WTC11 (cell line): ENCODE measurements around the gene SARM1. TPM values are rescaled to one million over a fixed set of nuclear protein-coding genes. Genes with fewer than 3 reads are reported as not detected.

Experiments
- ATAC-seq: fragments of 200-7000 bp; cut with Tn5 transposase; 2 replicates; pipeline ENCODE4 v1.10.0; 2021; ENCODE audit warnings: mild to moderate bottlenecking, moderate library complexity
- CTCF ChIA-PET: fragments of 300-600 bp; sonication (Branson Sonifier 250); formaldehyde crosslinking; loops from one replicate; lab custom pipeline; 2021; ENCODE audit warnings: antibody characterized with exemption; lab: Charles Lee
- POLR2A ChIA-PET: fragments of 350-600 bp; sonication (Branson Sonifier 250); formaldehyde crosslinking; loops from one replicate; lab custom pipeline; 2021; ENCODE audit warnings: antibody characterized with exemption; lab: Charles Lee
- DNase-seq: peaks from one replicate; pipeline ENCODE4 v3.0.0; 2021; ENCODE audit warnings: low spot score
- H3K27ac Mint-ChIP-seq: 2 replicates; pipeline ENCODE4 v1.8.0; 2021; ENCODE audit warnings: mixed read lengths
- H3K27me3 Mint-ChIP-seq: 2 replicates; pipeline ENCODE4 v1.8.0; 2021; ENCODE audit warnings: low read depth, mild to moderate bottlenecking, moderate library complexity, mixed read lengths
- H3K36me3 Mint-ChIP-seq: 2 replicates; pipeline ENCODE4 v1.8.0; 2021; ENCODE audit warnings: mixed read lengths
- H3K4me1 Mint-ChIP-seq: 2 replicates; pipeline ENCODE4 v1.8.0; 2022; ENCODE audit warnings: mixed read lengths
- H3K4me3 Mint-ChIP-seq: 2 replicates; pipeline ENCODE4 v1.8.0; 2021; ENCODE audit warnings: mild to moderate bottlenecking, moderate library complexity, mixed read lengths
- H3K9me3 Mint-ChIP-seq: 2 replicates; pipeline ENCODE4 v1.8.0; 2021; ENCODE audit warnings: mixed read lengths
- CBFB ChIP-seq: sonication (generic); formaldehyde crosslinking; IDR thresholded peaks from 2 replicates; pipeline ENCODE4 v1.8.1; 2022; ENCODE audit warnings: mild to moderate bottlenecking, low read depth, missing genetic modification reagents
- CREB1 ChIP-seq: sonication (generic); formaldehyde crosslinking; IDR thresholded peaks from 2 replicates; pipeline ENCODE4 v1.8.0; 2023; ENCODE audit warnings: mild to moderate bottlenecking, missing genetic modification reagents
- CREM ChIP-seq: sonication (generic); formaldehyde crosslinking; IDR thresholded peaks from 2 replicates; pipeline ENCODE4 v1.8.1; 2022; ENCODE audit warnings: mild to moderate bottlenecking, missing genetic modification reagents, moderate library complexity
- EMX1 ChIP-seq: fragments of 250-450 bp; sonication (Bioruptor Pico); IDR thresholded peaks from 2 replicates; pipeline ENCODE4 v1.8.0; 2021; ENCODE audit warnings: mild to moderate bottlenecking
- ESRRA ChIP-seq: sonication (generic); formaldehyde crosslinking; IDR thresholded peaks from 2 replicates; pipeline ENCODE4 v1.8.1; 2022; ENCODE audit warnings: mild to moderate bottlenecking, missing genetic modification reagents, borderline replicate concordance
- ETV6 ChIP-seq: sonication (generic); formaldehyde crosslinking; IDR thresholded peaks from 2 replicates; pipeline ENCODE4 v1.8.1; 2022; ENCODE audit warnings: mild to moderate bottlenecking, missing genetic modification reagents
- FOXK1 ChIP-seq: sonication (generic); formaldehyde crosslinking; IDR thresholded peaks from 2 replicates; pipeline ENCODE4 v1.8.0; 2022; ENCODE audit warnings: mild to moderate bottlenecking, moderate library complexity, missing genetic modification reagents
- FOXP1 ChIP-seq: sonication (generic); formaldehyde crosslinking; IDR thresholded peaks from 2 replicates; pipeline ENCODE4 v1.8.0; 2022; ENCODE audit warnings: missing genetic modification reagents, mild to moderate bottlenecking, moderate library complexity, borderline replicate concordance
- JUN ChIP-seq: sonication (generic); formaldehyde crosslinking; IDR thresholded peaks from 2 replicates; pipeline ENCODE4 v1.8.0; 2023; ENCODE audit warnings: mild to moderate bottlenecking, missing genetic modification reagents
- NFATC4 ChIP-seq: fragments of 250-450 bp; sonication (Bioruptor Pico); IDR thresholded peaks from 2 replicates; pipeline ENCODE4 v1.9.0; 2021; ENCODE audit warnings: mild to moderate bottlenecking
- NFYB ChIP-seq: sonication (generic); formaldehyde crosslinking; conservative IDR thresholded peaks from 2 replicates; pipeline ENCODE4 v1.8.0; 2022; ENCODE audit warnings: low read depth, missing genetic modification reagents
- NR2C2 ChIP-seq: sonication (generic); formaldehyde crosslinking; IDR thresholded peaks from 2 replicates; pipeline ENCODE4 v1.8.0; 2022; ENCODE audit warnings: mild to moderate bottlenecking, missing genetic modification reagents
- OVOL2 ChIP-seq: fragments of 250-450 bp; sonication (Bioruptor Pico); IDR thresholded peaks from 2 replicates; pipeline ENCODE4 v1.9.0; 2021; ENCODE audit warnings: mild to moderate bottlenecking, borderline replicate concordance
- SMAD3 ChIP-seq: sonication (generic); formaldehyde crosslinking; IDR thresholded peaks from 2 replicates; pipeline ENCODE4 v1.8.0; 2022; ENCODE audit warnings: missing genetic modification reagents, mild to moderate bottlenecking, borderline replicate concordance
- SP1 ChIP-seq: sonication (generic); formaldehyde crosslinking; conservative IDR thresholded peaks from 2 replicates; pipeline ENCODE4 v1.8.1; 2022; ENCODE audit warnings: missing genetic modification reagents
- TEAD1 ChIP-seq: sonication (generic); formaldehyde crosslinking; IDR thresholded peaks from 2 replicates; pipeline ENCODE4 v1.8.0; 2022; ENCODE audit warnings: mild to moderate bottlenecking, missing genetic modification reagents
- ZNF121 ChIP-seq: sonication (generic); formaldehyde crosslinking; IDR thresholded peaks from 2 replicates; pipeline ENCODE4 v1.8.0; 2023; ENCODE audit warnings: missing genetic modification reagents
- ZNF263 ChIP-seq: sonication (generic); formaldehyde crosslinking; IDR thresholded peaks from 2 replicates; pipeline ENCODE4 v1.8.1; 2022; ENCODE audit warnings: low read depth, mild to moderate bottlenecking, moderate library complexity, missing genetic modification reagents
- ZNF671 ChIP-seq: fragments of 250-450 bp; sonication (Bioruptor Pico); IDR thresholded peaks from 2 replicates; pipeline ENCODE4 v1.8.0; 2021; ENCODE audit warnings: mild to moderate bottlenecking
- total RNA-seq: library from RNA; stranded (reverse); gene quantifications from 3 replicates; pipeline ENCODE4 v1.2.3, GENCODE V29; 2021
- TF ChIP-seq, protein P1 (sequence below): sonication (generic); formaldehyde crosslinking; IDR thresholded peaks from 2 replicates; pipeline ENCODE4 v1.8.1; 2022; ENCODE audit warnings: low read depth, mild to moderate bottlenecking, moderate library complexity, missing genetic modification reagents, borderline replicate concordance
- TF ChIP-seq, protein P2 (sequence below): sonication (generic); formaldehyde crosslinking; IDR thresholded peaks from 2 replicates; pipeline ENCODE4 v1.8.1; 2022; ENCODE audit warnings: low read depth, missing genetic modification reagents, borderline replicate concordance
- TF ChIP-seq, protein P3 (sequence below): sonication (generic); formaldehyde crosslinking; IDR thresholded peaks from 2 replicates; pipeline ENCODE4 v1.8.0; 2023; ENCODE audit warnings: mild to moderate bottlenecking, missing genetic modification reagents
- TF ChIP-seq, protein P4 (sequence below): sonication (generic); formaldehyde crosslinking; IDR thresholded peaks from 2 replicates; pipeline ENCODE4 v1.8.0; 2023; ENCODE audit warnings: missing genetic modification reagents
- TF ChIP-seq, protein P5 (sequence below): fragments of 250-450 bp; sonication (Bioruptor Pico); IDR thresholded peaks from 2 replicates; pipeline ENCODE4 v1.9.0; 2021; ENCODE audit warnings: moderate library complexity, mild to moderate bottlenecking, inconsistent platforms, borderline replicate concordance
- TF ChIP-seq, protein P6 (sequence below): sonication (generic); formaldehyde crosslinking; IDR thresholded peaks from 2 replicates; pipeline ENCODE4 v1.8.0; 2022; ENCODE audit warnings: missing genetic modification reagents

Gene SARM1
- total RNA-seq, 1 experiment from 2014 or later: 3.8 TPM

DNA sequence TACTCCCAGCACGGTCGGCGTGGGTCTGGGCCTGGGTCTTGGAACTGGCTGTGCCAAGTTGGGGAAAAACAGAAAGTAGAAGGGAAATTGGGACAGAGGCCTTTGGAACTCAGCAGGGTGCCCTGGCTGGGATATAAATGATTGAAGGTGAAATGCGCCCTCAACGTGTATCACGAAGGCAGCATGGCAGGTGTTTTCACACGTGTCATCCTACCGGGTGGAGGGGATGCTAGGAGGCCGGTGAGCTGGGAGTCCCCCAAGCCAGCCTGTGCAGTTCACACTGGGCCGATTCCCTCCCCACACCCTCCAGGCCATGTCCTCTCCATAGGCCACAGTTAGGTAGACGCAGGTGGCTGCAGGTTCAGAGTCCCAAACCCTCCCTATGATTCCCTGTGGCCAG is 30.0 kb upstream of the SARM1 start (continued):
- TF ChIP-seq, protein P1, sequence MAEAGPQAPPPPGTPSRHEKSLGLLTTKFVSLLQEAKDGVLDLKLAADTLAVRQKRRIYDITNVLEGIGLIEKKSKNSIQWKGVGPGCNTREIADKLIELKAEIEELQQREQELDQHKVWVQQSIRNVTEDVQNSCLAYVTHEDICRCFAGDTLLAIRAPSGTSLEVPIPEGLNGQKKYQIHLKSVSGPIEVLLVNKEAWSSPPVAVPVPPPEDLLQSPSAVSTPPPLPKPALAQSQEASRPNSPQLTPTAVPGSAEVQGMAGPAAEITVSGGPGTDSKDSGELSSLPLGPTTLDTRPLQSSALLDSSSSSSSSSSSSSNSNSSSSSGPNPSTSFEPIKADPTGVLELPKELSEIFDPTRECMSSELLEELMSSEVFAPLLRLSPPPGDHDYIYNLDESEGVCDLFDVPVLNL (CRISPR knock-in tag): no peak
- no peak for TF ChIP-seq ZNF671 (CRISPR knock-in tag)

DNA sequence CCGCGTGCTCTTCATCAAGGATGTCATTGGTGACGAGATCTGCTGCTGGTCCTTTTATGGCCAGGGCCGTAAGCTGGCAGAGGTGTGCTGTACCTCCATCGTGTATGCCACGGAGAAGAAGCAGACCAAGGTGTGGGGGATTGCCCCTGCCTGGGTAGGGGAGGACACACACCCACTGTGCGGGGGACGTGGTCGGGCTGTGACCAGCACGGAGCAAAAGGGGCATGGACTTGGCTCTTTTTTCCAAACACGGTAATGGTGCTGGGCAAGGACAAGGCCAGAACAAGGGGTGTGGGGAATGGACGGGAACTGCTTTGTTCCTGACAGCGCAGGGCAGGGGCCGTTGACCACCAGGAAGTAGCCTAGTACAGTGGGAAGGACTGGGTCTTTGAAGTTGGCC is 29.2 kb upstream of the SARM1 start:
- POLR2A ChIA-PET: interaction anchor here (0.5 kb wide), 1 partner anchor 57 kb away, joined by 4 read pairs; no protein-coding TSS in a partner anchor

DNA sequence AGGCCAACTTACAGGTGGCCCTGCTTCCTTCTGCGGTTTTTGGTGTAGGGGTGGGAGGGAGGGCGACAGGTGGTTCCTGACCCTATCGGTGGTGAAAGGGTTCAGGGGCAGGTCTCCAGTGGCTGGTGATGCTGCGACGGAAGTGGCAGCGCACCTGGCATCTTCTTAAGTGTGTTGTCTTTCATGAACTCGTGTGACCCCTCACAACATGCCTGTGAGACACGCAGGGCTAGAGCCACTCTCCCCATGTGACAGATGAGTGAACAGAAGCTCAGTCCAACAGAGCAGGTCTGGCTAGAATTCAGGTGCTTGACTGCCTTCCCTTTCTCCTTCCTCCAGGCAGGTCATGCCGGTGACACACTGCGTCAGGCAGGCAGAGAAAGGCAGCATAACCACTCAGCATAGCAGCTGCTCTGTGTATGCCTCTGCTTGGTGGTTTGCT is 28.0 kb upstream of the SARM1 start:
- H3K27me3 Mint-ChIP-seq: no peaks in the 10 kb centered on the region
- DNase-seq (no peak), ATAC-seq (no peak)
- H3K4me3 Mint-ChIP-seq: no peak overlapping the region
- POLR2A ChIA-PET: interaction anchor here (1.1 kb wide), 1 partner anchor 8 kb away, joined by 3 read pairs; the partner anchor contains the start of genes IFT20 and TNFAIP1
- CTCF ChIA-PET: interaction anchor here (1.0 kb wide), 1 partner anchor 73 kb away, joined by 3 read pairs; no protein-coding TSS in a partner anchor
- H3K27ac Mint-ChIP-seq: no peak overlapping the region
- no peaks in the 10 kb centered on the region for H3K9me3 Mint-ChIP-seq
- peaks cover 6% of the 10 kb centered on the region; the same call in 1 of the 2 replicates for H3K4me1 Mint-ChIP-seq
- peaks cover 40% of the 10 kb centered on the region for H3K36me3 Mint-ChIP-seq
- TF ChIP-seq JUN (no peak), FOXK1 (CRISPR knock-in tag) (no peak), SMAD3 (CRISPR knock-in tag) (no peak), EMX1 (CRISPR knock-in tag) (no peak), NFATC4 (CRISPR knock-in tag) (no peak), CREB1 (CRISPR knock-in tag) (no peak), TEAD1 (CRISPR knock-in tag) (no peak)
- TF ChIP-seq, protein P2, sequence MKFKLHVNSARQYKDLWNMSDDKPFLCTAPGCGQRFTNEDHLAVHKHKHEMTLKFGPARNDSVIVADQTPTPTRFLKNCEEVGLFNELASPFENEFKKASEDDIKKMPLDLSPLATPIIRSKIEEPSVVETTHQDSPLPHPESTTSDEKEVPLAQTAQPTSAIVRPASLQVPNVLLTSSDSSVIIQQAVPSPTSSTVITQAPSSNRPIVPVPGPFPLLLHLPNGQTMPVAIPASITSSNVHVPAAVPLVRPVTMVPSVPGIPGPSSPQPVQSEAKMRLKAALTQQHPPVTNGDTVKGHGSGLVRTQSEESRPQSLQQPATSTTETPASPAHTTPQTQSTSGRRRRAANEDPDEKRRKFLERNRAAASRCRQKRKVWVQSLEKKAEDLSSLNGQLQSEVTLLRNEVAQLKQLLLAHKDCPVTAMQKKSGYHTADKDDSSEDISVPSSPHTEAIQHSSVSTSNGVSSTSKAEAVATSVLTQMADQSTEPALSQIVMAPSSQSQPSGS (CRISPR knock-in tag): no peak
- TF ChIP-seq, protein P3, sequence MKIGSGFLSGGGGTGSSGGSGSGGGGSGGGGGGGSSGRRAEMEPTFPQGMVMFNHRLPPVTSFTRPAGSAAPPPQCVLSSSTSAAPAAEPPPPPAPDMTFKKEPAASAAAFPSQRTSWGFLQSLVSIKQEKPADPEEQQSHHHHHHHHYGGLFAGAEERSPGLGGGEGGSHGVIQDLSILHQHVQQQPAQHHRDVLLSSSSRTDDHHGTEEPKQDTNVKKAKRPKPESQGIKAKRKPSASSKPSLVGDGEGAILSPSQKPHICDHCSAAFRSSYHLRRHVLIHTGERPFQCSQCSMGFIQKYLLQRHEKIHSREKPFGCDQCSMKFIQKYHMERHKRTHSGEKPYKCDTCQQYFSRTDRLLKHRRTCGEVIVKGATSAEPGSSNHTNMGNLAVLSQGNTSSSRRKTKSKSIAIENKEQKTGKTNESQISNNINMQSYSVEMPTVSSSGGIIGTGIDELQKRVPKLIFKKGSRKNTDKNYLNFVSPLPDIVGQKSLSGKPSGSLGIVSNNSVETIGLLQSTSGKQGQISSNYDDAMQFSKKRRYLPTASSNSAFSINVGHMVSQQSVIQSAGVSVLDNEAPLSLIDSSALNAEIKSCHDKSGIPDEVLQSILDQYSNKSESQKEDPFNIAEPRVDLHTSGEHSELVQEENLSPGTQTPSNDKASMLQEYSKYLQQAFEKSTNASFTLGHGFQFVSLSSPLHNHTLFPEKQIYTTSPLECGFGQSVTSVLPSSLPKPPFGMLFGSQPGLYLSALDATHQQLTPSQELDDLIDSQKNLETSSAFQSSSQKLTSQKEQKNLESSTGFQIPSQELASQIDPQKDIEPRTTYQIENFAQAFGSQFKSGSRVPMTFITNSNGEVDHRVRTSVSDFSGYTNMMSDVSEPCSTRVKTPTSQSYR: no peak

More for the DNA sequence above, 29.2 kb upstream of the SARM1 start:
- no peak for TF ChIP-seq ZNF263 (CRISPR knock-in tag)
- TF ChIP-seq ESRRA (CRISPR knock-in tag): no peak
- TF ChIP-seq, protein P2 (CRISPR knock-in tag): no peak
- no peak for TF ChIP-seq SP1 (CRISPR knock-in tag)
- TF ChIP-seq ETV6 (CRISPR knock-in tag): no peak
- no peak for TF ChIP-seq CREM (CRISPR knock-in tag)
- no peak for TF ChIP-seq NR2C2
- TF ChIP-seq, protein P4, sequence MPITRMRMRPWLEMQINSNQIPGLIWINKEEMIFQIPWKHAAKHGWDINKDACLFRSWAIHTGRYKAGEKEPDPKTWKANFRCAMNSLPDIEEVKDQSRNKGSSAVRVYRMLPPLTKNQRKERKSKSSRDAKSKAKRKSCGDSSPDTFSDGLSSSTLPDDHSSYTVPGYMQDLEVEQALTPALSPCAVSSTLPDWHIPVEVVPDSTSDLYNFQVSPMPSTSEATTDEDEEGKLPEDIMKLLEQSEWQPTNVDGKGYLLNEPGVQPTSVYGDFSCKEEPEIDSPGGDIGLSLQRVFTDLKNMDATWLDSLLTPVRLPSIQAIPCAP: no peak
- no peak for TF ChIP-seq NFYB (CRISPR knock-in tag)
- no peak for TF ChIP-seq OVOL2 (CRISPR knock-in tag)
- TF ChIP-seq, protein P5, sequence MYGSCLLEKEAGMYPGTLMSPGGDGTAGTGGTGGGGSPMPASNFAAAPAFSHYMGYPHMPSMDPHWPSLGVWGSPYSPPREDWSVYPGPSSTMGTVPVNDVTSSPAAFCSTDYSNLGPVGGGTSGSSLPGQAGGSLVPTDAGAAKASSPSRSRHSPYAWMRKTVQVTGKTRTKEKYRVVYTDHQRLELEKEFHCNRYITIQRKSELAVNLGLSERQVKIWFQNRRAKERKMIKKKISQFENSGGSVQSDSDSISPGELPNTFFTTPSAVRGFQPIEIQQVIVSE (CRISPR knock-in tag): no peak
- TF ChIP-seq CBFB (CRISPR knock-in tag): no peak
- TF ChIP-seq, protein P6, sequence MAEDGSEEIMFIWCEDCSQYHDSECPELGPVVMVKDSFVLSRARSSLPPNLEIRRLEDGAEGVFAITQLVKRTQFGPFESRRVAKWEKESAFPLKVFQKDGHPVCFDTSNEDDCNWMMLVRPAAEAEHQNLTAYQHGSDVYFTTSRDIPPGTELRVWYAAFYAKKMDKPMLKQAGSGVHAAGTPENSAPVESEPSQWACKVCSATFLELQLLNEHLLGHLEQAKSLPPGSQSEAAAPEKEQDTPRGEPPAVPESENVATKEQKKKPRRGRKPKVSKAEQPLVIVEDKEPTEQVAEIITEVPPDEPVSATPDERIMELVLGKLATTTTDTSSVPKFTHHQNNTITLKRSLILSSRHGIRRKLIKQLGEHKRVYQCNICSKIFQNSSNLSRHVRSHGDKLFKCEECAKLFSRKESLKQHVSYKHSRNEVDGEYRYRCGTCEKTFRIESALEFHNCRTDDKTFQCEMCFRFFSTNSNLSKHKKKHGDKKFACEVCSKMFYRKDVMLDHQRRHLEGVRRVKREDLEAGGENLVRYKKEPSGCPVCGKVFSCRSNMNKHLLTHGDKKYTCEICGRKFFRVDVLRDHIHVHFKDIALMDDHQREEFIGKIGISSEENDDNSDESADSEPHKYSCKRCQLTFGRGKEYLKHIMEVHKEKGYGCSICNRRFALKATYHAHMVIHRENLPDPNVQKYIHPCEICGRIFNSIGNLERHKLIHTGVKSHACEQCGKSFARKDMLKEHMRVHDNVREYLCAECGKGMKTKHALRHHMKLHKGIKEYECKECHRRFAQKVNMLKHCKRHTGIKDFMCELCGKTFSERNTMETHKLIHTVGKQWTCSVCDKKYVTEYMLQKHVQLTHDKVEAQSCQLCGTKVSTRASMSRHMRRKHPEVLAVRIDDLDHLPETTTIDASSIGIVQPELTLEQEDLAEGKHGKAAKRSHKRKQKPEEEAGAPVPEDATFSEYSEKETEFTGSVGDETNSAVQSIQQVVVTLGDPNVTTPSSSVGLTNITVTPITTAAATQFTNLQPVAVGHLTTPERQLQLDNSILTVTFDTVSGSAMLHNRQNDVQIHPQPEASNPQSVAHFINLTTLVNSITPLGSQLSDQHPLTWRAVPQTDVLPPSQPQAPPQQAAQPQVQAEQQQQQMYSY (CRISPR knock-in tag): no peak
- TF ChIP-seq ZNF121 (CRISPR knock-in tag): no peak
- no peak for TF ChIP-seq FOXP1 (CRISPR knock-in tag)
- no peak overlapping the region for H3K27ac Mint-ChIP-seq
- peaks cover 35% of the 10 kb centered on the region for H3K36me3 Mint-ChIP-seq
- DNase-seq (no peak), ATAC-seq (no peak)
- no peaks in the 10 kb centered on the region for H3K27me3 Mint-ChIP-seq
- H3K4me1 Mint-ChIP-seq: peaks cover 6% of the 10 kb centered on the region; the same call in 1 of the 2 replicates
- H3K4me3 Mint-ChIP-seq: no peak overlapping the region
- CTCF ChIA-PET: no interaction called here
- no peaks in the 10 kb centered on the region for H3K9me3 Mint-ChIP-seq
